SW480 (cell line): ENCODE measurements around the gene RUSC1.

Experiments
- DNase-seq: peaks from one replicate; pipeline ENCODE4 v3.0.0-alpha.2; 2016; ENCODE audit warnings: low spot score

The RUSC1 gene

DNA sequence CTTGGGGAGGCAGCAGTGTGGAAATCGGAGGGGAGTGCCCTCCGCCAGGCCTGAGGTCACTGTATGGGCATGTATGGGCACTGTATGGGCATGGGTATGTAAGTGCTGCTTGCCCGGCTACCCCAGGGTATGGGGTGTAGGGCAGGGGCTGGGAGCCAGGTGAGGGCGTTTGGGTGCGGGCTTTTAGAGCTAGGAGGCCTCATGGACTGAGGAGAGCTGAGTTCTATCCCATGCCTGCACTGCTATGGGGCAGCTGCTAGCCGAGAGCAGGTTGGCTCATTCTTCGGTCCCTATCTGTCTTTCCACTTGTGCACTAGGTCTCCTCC lies 24.8 kb upstream of the RUSC1 start:
- no peak for DNase-seq

DNA sequence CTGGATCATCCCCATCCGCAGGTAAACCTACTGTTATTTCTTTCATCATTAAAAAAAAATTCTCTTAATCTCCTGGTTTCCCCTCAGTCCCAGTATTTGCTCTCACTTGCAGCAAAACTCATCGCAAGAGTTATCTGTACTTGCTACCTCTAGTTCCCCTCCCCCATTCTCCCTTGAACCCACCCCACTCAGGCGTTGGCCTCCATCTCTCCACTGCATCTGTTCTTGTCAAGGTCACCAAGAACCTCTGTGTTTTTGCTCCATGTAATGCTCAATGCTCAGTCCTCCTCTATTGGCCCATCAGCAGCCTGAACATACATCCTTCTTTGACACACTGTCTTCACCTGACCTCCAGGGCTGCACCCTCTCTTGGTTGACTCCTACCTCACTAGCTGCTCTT lies 24.0 kb upstream of the RUSC1 start:
- no peak for DNase-seq

DNA sequence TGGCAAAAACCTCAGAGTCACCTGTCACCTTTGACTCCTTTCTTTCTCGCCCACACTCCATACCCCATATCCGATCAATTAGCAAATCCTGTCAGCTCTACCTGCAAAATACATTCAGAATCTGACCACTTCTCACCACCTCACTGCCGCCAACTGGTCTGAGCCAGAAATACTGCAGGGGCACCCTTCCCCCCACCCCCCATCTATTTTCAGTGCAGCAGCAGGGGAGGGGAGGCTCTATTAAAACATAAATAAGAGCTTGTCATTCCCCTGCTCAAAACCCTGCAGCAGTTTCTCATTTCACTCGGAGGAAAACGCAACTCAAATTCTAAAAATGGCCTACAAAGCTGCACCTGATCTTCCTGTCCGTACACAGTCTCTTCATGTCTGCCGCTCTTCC lies 23.3 kb upstream of the RUSC1 start:
- no peak for DNase-seq

DNA sequence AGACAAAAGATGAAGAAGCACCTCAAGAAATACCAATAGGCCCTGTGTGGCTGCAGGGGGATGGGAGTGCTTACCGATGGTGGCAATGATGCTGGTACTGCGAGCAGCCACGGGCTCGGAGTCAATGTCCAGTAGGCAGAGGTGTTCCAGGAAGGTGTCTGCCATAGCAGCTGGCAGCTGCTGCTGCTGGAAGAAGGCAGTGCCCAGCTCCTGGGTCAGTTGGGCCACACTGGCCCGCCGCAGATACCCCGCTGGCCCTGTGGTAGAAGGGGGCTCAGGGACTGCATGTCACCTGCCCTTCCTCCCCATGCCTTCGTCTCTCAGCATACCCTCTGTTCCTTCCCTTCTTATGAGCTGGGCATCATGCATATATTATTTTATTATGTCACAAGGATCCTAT lies 20.7 kb upstream of the RUSC1 start:
- DNase-seq: no peak

GRCh38 chr1:155300553-155301329 lies 20.0 kb upstream of the RUSC1 start:
- no peak for DNase-seq

GRCh38 chr1:155301342-155301841 lies 19.3 kb upstream of the RUSC1 start, which contains the start of gene PKLR:
Gene PKLR, minus strand, starts transcription at chr1:155301438. Its CDS starts 43 bp downstream, at chr1:155301395.
- no peak for DNase-seq

GRCh38 chr1:155304558-155305063 lies 16.1 kb upstream of the RUSC1 start:
- DNase-seq: no peak

DNA sequence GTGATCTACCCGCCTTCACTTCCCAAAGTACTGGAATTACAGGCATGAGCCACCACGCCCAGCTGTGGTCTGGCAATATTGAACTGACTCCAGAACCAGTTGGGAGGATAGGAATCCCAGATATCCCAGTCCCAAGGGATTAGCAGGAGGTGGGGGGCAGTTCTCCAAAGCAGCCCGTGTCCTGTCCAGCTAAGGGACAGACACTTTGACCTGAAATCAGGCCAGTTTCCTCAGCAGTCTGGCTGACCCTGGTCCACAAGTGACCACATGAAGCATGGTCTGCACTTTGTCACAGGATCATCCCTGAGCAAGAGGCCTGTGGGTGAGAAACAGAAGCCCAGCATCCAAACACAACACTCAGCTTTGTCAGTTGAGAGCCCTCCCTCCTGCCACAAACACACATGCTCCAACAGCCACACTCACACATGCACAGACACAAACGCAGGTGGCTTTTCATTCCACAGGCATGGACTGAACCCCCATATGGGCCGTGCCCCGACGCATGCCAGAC lies 14.8 kb upstream of the RUSC1 start:
- peak; percentile 68 for DNase-seq

DNA sequence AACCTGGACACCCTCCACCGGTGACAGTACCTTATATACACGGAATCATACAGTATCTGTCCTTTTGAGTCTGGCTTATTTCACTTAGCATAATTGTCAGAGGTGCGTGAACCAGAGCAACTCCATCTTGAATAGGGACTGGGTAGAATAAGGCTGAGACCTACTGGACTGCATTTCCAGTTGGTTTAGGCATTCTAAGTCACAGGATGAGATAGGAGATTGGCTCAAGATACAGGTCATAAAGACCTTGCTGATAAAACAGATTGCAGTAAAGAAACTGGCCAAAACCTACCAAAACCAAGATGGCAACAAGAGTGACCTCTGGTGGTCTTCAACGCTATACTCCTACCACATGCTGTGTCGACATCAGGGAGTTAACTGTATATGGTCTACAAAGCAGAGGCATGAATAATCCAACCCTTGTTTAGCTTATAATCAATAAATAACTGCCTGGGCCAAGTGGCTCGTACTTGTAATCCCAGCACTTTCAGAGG lies 13.4 kb upstream of the RUSC1 start:
- peak; percentile 41 for DNase-seq

GRCh38 chr1:155308493-155309422 lies 11.9 kb upstream of the RUSC1 start, which contains the start of gene FDPS:
Gene FDPS, plus strand, starts transcription at chr1:155308866. Its CDS starts 924 bp downstream, at chr1:155309790.
- peak; percentile 98 for DNase-seq

- DNase-seq: peak; percentile 51
Observed at GRCh38 chr1:155309423-155310021, 11.2 kb upstream of the RUSC1 start.

DNA sequence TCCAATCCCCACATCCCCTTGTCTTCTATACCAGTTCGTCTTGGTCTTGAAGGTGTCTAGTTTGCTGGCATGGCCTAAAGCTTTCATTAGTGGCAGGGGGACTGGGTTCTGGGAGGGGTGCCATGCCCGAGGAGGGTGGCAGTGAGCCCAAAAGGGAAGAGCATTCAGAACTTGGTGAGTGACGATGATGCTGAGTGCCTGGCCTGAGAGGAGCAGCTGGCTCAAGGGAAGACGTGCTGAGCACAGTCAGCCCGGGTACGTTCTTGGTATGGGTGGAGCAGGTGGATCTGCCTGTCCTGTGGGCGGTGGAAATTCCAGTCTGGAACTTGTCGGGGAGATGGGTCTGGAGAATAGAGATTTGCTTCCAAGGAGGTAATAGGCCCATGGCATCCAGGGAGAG lies 7.4 kb upstream of the RUSC1 start:
- DNase-seq: no peak

DNA sequence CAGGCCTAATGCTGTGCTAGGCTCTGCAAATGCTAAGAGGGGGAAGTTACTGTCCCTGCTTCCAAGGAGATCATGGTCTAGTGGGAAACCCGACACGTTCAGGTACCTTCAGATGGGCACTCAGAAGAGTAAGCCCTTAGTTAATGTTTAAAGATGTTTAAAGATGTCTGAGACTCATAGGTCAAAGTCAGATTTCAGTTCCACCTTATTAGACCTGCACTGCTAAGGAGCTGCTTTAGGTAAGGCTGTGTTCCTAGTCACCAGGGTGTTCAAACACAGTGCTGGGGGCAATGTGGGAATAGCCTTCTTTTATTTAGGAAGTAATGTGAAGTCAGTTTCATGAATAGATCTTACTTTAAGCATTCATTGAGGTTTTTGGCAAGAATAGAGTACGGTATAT lies 3.8 kb upstream of the RUSC1 start:
- no peak for DNase-seq

DNA sequence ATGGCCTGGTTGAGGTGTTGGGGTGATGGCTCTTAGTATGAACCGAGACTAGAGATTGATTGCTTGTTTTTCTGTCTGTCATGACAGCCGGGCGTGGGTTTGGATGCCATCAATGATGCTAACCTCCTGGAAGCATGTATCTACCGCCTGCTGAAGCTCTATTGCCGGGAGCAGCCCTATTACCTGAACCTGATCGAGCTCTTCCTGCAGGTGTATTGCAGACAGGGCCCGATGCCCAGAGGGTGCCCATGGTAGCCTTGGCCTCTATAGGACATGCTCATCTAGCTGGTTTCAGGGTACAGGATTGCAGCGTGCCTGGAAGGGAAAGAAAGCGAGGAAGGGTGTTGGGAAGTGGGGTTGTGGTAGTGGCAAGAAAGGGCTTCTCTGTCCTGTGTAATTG lies 2.6 kb upstream of the RUSC1 start:
- DNase-seq: no peak

DNA sequence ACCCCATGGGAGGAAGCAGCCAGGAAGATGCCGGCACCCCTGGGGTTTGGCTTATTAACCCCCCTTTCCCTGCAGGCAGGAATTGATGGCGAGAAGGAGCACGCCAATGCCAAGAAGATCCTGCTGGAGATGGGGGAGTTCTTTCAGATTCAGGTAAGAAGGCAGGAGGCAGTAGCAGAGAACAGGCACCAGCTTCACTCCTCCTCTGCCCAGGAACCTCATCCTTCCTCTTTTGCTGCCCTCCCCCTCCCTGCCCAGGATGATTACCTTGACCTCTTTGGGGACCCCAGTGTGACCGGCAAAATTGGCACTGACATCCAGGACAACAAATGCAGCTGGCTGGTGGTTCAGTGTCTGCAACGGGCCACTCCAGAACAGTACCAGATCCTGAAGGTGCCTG lies 1.2 kb upstream of the RUSC1 start:
- no peak for DNase-seq

GRCh38 chr1:155320252-155320651 lies 442 bp upstream of the RUSC1 start:
- no peak for DNase-seq

DNA sequence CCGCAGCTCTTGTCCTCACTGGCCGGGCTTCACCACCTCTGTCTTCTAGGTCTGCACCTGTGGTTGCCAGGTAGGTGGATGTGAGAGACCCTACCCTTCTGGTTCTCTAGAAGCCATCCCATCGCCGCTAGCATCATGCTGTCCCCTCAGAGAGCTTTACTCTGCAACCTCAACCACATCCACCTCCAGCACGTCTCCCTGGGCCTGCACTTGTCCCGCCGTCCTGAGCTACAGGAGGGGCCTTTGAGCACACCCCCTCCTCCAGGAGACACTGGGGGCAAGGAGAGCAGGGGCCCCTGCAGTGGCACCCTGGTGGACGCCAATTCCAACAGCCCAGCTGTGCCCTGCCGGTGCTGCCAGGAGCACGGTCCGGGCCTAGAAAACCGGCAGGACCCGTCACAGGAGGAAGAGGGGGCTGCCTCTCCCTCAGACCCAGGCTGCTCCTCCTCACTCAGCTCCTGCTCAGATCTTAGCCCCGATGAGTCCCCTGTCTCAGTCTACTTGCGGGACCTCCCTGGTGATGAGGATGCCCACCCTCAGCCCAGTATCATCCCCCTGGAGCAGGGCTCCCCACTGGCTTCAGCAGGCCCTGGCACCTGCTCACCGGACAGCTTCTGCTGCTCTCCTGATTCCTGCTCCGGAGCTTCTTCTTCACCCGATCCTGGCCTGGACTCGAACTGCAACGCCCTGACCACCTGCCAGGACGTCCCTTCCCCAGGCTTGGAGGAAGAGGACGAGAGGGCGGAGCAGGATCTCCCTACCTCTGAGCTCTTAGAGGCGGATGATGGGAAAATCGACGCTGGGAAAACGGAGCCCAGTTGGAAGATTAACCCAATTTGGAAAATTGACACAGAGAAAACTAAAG lies 1.2 kb downstream of the RUSC1 start:
- DNase-seq: no peak

DNA sequence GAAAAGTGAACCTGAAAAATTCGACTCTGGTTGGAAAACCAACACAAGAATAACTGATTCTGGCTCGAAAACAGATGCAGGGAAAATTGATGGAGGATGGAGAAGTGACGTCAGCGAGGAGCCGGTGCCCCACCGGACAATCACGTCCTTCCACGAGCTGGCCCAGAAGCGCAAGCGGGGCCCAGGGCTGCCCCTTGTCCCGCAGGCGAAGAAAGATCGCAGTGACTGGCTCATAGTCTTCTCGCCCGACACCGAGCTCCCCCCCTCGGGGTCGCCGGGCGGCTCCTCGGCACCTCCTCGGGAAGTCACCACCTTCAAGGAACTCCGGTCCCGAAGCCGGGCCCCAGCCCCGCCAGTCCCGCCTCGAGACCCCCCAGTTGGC lies 1.9 kb downstream of the RUSC1 start:
- DNase-seq: no peak

DNA sequence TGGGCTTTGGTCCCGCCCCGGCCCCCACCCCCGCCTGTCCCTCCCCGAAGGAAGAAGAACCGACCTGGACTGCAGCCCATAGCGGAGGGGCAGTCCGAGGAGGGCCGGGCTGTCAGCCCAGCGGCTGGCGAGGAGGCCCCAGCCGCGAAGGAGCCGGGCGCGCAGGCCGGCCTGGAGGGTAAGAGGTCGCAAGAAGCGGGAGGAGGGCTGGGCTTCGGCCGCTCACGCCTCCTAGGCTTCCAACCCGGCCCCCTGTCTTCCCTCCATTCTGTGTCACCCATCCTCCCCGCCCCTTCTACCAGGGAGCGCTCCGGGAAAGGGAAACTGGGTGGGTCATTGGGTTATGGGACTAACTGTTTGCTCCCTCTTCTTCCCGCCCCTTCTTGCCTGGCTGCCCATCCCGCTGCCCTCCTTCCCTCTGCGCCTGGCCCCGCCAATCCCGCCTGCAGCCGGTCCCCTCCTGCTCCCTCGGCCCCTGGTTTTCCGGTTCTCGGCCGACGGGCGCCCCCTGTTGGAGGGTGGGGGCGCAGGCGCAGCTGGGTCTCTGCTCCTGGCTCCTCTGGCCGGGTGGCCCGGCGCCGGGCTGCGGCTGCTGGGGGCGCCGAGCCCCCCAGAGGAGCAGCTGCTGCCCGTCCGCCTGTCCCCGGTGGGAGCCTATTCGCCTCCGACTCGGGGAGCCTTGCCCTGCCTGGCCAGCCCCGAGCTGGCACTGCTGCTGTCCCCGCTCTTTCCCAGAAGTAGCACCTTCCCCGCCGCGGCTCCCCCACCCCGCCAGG lies 2.4 kb downstream of the RUSC1 start:
- DNase-seq: peak; percentile 87

DNA sequence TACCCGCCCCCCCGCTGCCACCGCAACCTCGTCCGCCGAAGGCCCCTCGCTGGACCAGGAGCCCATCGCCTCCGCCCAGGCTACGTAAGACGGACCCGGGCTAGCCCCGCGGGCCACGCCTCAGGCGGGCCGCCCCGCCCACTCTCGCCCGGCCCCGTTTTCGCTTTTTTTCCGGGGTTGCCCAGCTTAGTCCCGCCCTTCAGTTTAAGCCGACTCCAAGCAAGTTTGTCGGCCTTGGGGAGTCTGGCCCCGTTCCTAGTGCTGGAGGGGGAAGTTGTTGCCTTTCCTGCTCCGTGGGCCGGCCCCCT lies 3.0 kb downstream of the RUSC1 start:
- peak; percentile 84 for DNase-seq
